ENCODE data around the gene KAZN. TPM values are rescaled to one million over a fixed set of nuclear protein-coding genes. Genes with fewer than 3 reads are reported as not detected.

The KAZN gene
- polyA plus RNA-seq, 2 donors, result 29.3 to 32.0 TPM

DNA sequence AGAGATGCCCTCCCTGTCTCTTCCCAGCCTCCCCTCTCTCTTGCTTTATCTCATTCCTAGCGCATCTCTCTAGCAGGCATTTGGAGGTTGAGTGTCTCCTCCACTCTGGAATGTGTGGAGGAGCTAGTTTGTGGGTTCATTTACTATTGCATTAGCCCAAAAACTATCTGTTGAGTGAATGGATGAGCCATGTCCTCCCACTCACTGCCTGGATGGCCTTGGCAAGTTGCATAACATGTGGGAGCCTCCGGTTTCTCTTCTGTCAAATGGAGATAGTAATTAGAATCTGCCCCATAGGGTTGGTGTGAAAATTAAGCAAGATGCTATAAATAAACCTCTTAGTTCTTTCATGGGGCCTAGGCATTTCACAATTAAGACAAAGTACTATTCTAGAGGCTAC, 181.8 kb downstream of the KAZN start:
- Histone ChIP-seq H3K4me1 (ENCODE audit: control insufficient read depth in 2 of 2, insufficient read depth in 2 of 2, low read length in 1 of 2) (no peaks in the 10 kb centered on the region), H3K9me3 (ENCODE audit: control insufficient read depth in 2 of 2, insufficient read depth in 1 of 2, low read depth in 1 of 2, low read length in 1 of 2) (no peaks in the 10 kb centered on the region), H3K36me3 (ENCODE audit: control insufficient read depth in 2 of 2, insufficient read depth in 2 of 2, low read length in 1 of 2) (no peaks in the 10 kb centered on the region), H3K27me3 (ENCODE audit: control insufficient read depth in 1 of 2, insufficient read depth in 2 of 2, low read length in 2 of 2) (no peaks in the 10 kb centered on the region), H3K27ac (ENCODE audit: low read depth in 2 of 2, low read length in 1 of 2) (no peak overlapping the region), H3K4me3 (ENCODE audit: low read depth in 1 of 2, low read length in 2 of 2) (no peak overlapping the region)
- 72 to 79% methylated on average over 2 of the region's 2 CpGs for WGBS, 2 donors

DNA sequence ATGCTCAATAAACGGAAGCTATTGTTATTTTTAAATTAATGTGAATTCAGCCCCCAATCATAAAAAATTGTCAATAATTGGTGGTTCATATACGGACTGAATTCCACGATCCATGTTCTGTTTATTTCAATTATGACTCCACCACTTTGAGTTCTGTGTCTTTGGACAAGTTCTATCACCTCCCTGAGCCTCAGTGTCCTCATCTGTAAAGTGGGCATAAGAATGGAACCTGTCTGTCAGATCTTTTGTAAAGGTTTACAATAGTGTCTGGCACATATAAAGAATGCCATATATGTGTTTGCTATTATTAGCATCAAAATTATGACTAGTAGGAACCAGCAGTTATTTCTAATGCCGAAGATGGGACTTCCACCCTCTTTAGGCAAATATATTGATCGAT, 183.3 kb downstream of the KAZN start:
- Histone ChIP-seq H3K27me3 (ENCODE audit: control insufficient read depth in 1 of 2, insufficient read depth in 2 of 2, low read length in 2 of 2) (no peaks in the 10 kb centered on the region), H3K36me3 (ENCODE audit: control insufficient read depth in 2 of 2, insufficient read depth in 2 of 2, low read length in 1 of 2) (peaks cover 0 to 3% of the 10 kb centered on the region in 2 donors), H3K9me3 (ENCODE audit: control insufficient read depth in 2 of 2, insufficient read depth in 1 of 2, low read depth in 1 of 2, low read length in 1 of 2) (no peaks in the 10 kb centered on the region), H3K4me1 (ENCODE audit: control insufficient read depth in 2 of 2, insufficient read depth in 2 of 2, low read length in 1 of 2) (no peaks in the 10 kb centered on the region), H3K27ac (ENCODE audit: low read depth in 2 of 2, low read length in 1 of 2) (no peak overlapping the region), H3K4me3 (ENCODE audit: low read depth in 1 of 2, low read length in 2 of 2) (no peak overlapping the region)
- 90% methylated on average over 5 of the region's 5 CpGs for WGBS, 2 donors

DNA sequence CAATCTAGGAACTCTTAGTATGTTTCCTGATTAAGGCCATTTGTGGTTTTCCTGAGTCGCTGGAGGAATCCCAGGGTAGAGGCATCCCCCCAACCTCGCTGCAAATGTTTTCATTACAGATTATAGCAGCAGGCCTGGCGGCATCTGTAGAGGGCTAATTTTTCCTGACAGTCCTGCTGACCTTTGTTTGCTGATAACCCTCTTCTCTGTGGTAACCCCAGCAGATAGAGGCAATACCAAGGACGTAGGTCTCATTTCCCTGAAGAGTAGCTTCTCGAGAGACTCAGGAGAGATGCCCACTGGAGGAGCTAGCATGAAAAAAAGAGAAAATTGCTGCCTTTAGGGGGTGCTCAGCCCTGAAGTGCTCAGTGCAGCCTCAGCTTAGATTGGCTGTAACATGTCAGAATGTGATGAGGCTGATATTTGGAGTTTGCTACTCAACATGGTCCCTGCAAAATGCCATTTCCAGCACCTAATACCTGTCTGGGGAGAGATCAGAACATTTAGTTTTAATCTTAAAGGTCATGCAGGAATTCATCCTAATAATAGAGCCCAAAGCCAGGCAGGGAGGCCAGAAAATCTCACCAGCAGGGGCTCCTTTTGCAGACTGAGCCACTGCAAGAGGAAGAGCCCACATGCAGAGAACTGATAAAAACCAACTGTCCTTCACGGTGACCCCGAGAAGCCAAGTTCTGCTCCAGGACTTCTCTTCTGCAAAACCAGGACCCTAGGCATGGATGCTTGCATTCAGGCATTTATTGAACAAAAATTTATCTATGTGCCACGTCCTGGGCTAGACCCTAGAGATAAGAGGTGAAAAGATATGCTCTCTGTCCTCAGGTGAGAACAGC, 184.5 kb downstream of the KAZN start:
- Histone ChIP-seq H3K27me3 (ENCODE audit: control insufficient read depth in 1 of 2, insufficient read depth in 2 of 2, low read length in 2 of 2) (no peaks in the 10 kb centered on the region), H3K4me3 (ENCODE audit: low read depth in 1 of 2, low read length in 2 of 2) (no peak overlapping the region), H3K36me3 (ENCODE audit: control insufficient read depth in 2 of 2, insufficient read depth in 2 of 2, low read length in 1 of 2) (peaks cover 0 to 3% of the 10 kb centered on the region in 2 donors), H3K4me1 (ENCODE audit: control insufficient read depth in 2 of 2, insufficient read depth in 2 of 2, low read length in 1 of 2) (peaks cover 4 to 5% of the 10 kb centered on the region in 2 donors), H3K27ac (ENCODE audit: low read depth in 2 of 2, low read length in 1 of 2) (no peak overlapping the region), H3K9me3 (ENCODE audit: control insufficient read depth in 2 of 2, insufficient read depth in 1 of 2, low read depth in 1 of 2, low read length in 1 of 2) (no peaks in the 10 kb centered on the region)
- 70 to 80% methylated on average over 8 of the region's 8 CpGs for WGBS, 2 donors

DNA sequence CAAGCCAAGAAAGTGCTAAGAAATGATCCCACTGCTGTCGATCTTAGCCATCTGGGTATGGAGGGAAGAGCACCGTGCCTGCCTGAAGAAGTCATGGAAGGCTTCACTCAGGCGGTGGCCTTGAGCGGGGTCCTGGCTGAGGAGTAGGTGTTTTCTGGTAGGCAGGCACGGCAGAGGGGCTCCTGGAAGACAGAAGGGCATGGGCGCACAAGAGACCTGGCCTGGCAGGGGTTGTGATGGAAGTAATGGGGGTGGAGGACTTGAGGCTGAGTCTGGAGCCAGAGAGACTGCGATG, 185.1 kb downstream of the KAZN start:
- no peak overlapping the region for H3K27ac ChIP-seq (ENCODE audit: low read depth in 2 of 2, low read length in 1 of 2)
- no peaks in the 10 kb centered on the region for H3K9me3 ChIP-seq (ENCODE audit: control insufficient read depth in 2 of 2, insufficient read depth in 1 of 2, low read depth in 1 of 2, low read length in 1 of 2)
- no peak overlapping the region for H3K4me3 ChIP-seq (ENCODE audit: low read depth in 1 of 2, low read length in 2 of 2)

DNA sequence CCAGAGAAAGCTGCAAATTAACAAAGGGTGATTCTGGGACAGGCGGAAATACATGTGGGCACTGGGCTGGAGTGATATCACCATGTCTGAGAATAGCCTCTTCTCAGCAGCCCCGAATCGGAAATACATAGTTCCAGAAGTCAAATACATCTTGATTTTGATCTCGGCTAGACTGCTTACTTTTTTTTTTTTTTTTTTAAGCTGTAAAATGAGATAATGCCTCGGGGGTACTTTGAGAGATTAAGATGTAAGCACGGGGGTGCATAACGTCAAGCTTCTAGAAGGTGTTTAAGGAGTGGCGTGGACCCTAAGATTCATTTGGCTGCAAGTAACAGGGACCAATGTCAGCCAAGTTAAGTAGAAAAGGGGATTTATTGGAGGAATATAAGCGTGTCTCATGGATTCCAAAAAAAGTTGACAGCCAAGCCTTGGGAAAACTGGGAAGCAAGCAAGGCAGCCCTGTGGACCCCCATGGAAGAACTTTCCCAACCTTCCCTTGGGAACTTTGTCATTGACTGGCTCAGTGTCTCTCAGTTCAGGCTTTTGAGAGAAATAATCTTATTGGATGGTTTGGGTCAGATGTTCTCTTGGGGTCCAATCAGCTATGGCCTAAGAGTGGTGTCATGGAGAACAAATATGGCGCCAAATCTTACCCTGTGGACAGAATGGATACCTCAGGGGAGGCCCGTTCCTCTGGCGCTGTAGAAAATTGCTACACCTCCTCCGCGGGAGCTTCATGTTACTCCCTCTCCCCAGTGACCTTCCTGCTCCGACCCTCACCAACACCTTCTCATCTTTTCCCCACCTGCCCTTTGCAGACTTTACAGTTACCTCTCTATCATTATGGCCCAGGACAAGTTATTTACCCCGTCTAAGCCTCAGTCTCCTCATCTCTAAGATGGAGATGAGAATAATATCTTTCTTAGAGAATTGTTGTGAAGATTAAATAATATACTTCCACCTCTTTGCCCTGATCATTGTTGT, 186.6 kb downstream of the KAZN start:
- Histone ChIP-seq H3K4me3 (ENCODE audit: low read depth in 1 of 2, low read length in 2 of 2) (no peak overlapping the region), H3K27me3 (ENCODE audit: control insufficient read depth in 1 of 2, insufficient read depth in 2 of 2, low read length in 2 of 2) (no peaks in the 10 kb centered on the region), H3K36me3 (ENCODE audit: control insufficient read depth in 2 of 2, insufficient read depth in 2 of 2, low read length in 1 of 2) (peaks cover 0 to 3% of the 10 kb centered on the region in 2 donors), H3K4me1 (ENCODE audit: control insufficient read depth in 2 of 2, insufficient read depth in 2 of 2, low read length in 1 of 2) (peaks cover 5% of the 10 kb centered on the region in 2 donors), H3K9me3 (ENCODE audit: control insufficient read depth in 2 of 2, insufficient read depth in 1 of 2, low read depth in 1 of 2, low read length in 1 of 2) (no peaks in the 10 kb centered on the region), H3K27ac (ENCODE audit: low read depth in 2 of 2, low read length in 1 of 2) (no peak overlapping the region)
- 88 to 89% methylated on average over 16 of the region's 16 CpGs for WGBS, 2 donors

More for the DNA sequence above, 185.1 kb downstream of the KAZN start:
- Histone ChIP-seq H3K4me1 (ENCODE audit: control insufficient read depth in 2 of 2, insufficient read depth in 2 of 2, low read length in 1 of 2) (peaks cover 5% of the 10 kb centered on the region in 2 donors), H3K36me3 (ENCODE audit: control insufficient read depth in 2 of 2, insufficient read depth in 2 of 2, low read length in 1 of 2) (peaks cover 0 to 3% of the 10 kb centered on the region in 2 donors), H3K27me3 (ENCODE audit: control insufficient read depth in 1 of 2, insufficient read depth in 2 of 2, low read length in 2 of 2) (no peaks in the 10 kb centered on the region)
- 93 to 94% methylated on average over 7 of the region's 7 CpGs for WGBS, 2 donors

DNA sequence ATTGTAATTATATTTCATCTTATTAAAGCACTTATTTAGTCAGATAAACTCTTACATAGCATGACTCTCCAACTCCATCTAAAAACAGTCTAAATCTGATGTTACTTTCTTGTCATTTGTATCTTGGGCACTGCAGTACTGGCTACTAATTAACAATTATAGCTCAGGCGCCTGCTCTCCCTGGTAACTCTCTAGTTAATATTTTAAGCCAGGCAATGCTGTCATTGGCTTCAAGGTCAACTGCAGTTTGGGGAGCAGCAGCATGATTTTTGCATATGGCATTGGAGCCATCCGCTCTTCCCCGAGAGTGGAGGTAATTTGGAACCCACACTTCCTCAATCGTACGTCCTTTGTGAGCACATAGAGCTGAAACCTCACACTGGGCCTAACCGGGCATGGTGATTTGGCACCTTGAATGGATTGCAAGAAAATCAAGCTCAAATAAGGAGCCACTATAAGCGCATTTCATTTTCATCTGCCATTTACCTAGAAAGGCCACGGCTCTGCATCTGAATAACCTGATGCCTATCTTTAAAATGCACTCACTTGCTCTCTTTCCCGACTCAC, 187.7 kb downstream of the KAZN start:
- H3K36me3 ChIP-seq (ENCODE audit: control insufficient read depth in 2 of 2, insufficient read depth in 2 of 2, low read length in 1 of 2), result peaks cover 0 to 3% of the 10 kb centered on the region in 2 donors
- 80 to 89% methylated on average over 9 of the region's 9 CpGs for WGBS, 2 donors
- no peak overlapping the region for H3K27ac ChIP-seq (ENCODE audit: low read depth in 2 of 2, low read length in 1 of 2)

DNA sequence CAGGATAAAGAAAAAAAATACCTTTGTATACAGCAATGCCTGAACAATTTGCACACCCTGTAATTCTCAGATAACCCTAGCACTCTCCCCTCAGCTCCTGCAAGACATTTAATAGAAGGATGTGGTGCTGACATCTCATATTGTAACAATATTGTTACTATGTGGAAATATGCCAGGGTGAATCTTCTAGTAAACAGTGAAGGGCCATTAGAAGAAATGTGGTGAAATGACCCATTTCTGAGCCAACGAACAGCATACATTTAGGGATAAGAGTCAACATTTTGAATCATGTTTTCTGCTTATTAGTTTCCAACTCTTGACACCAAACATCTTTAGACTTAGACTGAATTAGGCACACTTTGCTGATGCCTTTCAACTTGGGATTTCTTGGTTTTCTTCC, 188.2 kb downstream of the KAZN start:
- Histone ChIP-seq H3K9me3 (ENCODE audit: control insufficient read depth in 2 of 2, insufficient read depth in 1 of 2, low read depth in 1 of 2, low read length in 1 of 2) (no peaks in the 10 kb centered on the region), H3K27ac (ENCODE audit: low read depth in 2 of 2, low read length in 1 of 2) (no peak overlapping the region), H3K4me1 (ENCODE audit: control insufficient read depth in 2 of 2, insufficient read depth in 2 of 2, low read length in 1 of 2) (peaks cover 5% of the 10 kb centered on the region in 2 donors), H3K36me3 (ENCODE audit: control insufficient read depth in 2 of 2, insufficient read depth in 2 of 2, low read length in 1 of 2) (peaks cover 0 to 3% of the 10 kb centered on the region in 2 donors), H3K27me3 (ENCODE audit: control insufficient read depth in 1 of 2, insufficient read depth in 2 of 2, low read length in 2 of 2) (no peaks in the 10 kb centered on the region), H3K4me3 (ENCODE audit: low read depth in 1 of 2, low read length in 2 of 2) (no peak overlapping the region)
- 73 to 86% methylated on average over 1 of the region's 1 CpG for WGBS, 2 donors

More for the DNA sequence above, 187.7 kb downstream of the KAZN start:
- Histone ChIP-seq H3K4me3 (ENCODE audit: low read depth in 1 of 2, low read length in 2 of 2) (no peak overlapping the region), H3K9me3 (ENCODE audit: control insufficient read depth in 2 of 2, insufficient read depth in 1 of 2, low read depth in 1 of 2, low read length in 1 of 2) (no peaks in the 10 kb centered on the region), H3K27me3 (ENCODE audit: control insufficient read depth in 1 of 2, insufficient read depth in 2 of 2, low read length in 2 of 2) (no peaks in the 10 kb centered on the region), H3K4me1 (ENCODE audit: control insufficient read depth in 2 of 2, insufficient read depth in 2 of 2, low read length in 1 of 2) (peaks cover 5% of the 10 kb centered on the region in 2 donors)

DNA sequence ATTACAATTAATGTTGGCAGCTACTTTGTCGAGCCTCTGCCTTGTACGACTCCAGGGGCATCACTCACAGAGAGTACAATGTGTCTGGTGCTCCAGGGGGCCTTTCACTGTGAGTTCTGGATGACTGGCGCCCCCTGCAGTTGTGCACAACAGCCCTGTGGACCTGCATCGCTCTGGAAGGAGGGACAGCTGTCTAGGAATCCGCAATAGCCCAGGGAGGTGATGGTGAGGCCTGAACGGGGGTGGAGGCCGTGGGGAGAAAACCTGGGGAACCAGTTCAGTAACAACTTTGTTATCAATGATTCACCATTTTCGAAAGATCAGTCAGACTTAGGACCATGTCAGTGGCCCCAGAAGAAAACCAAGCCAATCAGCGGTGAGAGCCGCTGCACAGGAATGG, 189.1 kb downstream of the KAZN start:
- H3K4me1 ChIP-seq (ENCODE audit: control insufficient read depth in 2 of 2, insufficient read depth in 2 of 2, low read length in 1 of 2), result peaks cover 5% of the 10 kb centered on the region in 2 donors
- no peaks in the 10 kb centered on the region for H3K9me3 ChIP-seq (ENCODE audit: control insufficient read depth in 2 of 2, insufficient read depth in 1 of 2, low read depth in 1 of 2, low read length in 1 of 2)
- H3K4me3 ChIP-seq (ENCODE audit: low read depth in 1 of 2, low read length in 2 of 2), result no peak overlapping the region
- peaks cover 0 to 3% of the 10 kb centered on the region in 2 donors for H3K36me3 ChIP-seq (ENCODE audit: control insufficient read depth in 2 of 2, insufficient read depth in 2 of 2, low read length in 1 of 2)
- no peaks in the 10 kb centered on the region for H3K27me3 ChIP-seq (ENCODE audit: control insufficient read depth in 1 of 2, insufficient read depth in 2 of 2, low read length in 2 of 2)
- H3K27ac ChIP-seq (ENCODE audit: low read depth in 2 of 2, low read length in 1 of 2), result no peak overlapping the region
- WGBS, 2 donors, result 58 to 59% methylated on average over 10 of the region's 10 CpGs

DNA sequence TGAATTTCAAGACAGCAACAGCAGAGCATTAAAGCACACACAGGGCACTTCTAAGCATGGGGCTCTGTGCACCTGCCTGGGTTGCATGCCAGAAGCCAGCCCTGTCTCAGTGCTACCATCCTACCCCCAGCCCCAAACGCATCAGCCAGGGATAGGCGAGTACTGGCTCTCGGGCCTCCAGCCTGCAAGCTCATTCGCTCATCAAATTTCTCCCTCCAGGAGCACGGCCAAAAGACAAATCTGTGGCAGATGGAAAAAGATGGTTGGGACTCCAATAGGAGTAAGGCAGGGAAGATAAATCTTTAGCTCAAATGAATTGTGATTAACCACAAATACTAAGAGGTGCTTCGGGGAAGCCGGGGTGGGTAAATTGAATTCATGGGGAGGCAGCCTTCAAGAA, 189.6 kb downstream of the KAZN start:
- Histone ChIP-seq H3K4me1 (ENCODE audit: control insufficient read depth in 2 of 2, insufficient read depth in 2 of 2, low read length in 1 of 2) (peaks cover 5% of the 10 kb centered on the region in 2 donors), H3K27me3 (ENCODE audit: control insufficient read depth in 1 of 2, insufficient read depth in 2 of 2, low read length in 2 of 2) (no peaks in the 10 kb centered on the region), H3K9me3 (ENCODE audit: control insufficient read depth in 2 of 2, insufficient read depth in 1 of 2, low read depth in 1 of 2, low read length in 1 of 2) (no peaks in the 10 kb centered on the region), H3K27ac (ENCODE audit: low read depth in 2 of 2, low read length in 1 of 2) (no peak overlapping the region), H3K4me3 (ENCODE audit: low read depth in 1 of 2, low read length in 2 of 2) (no peak overlapping the region), H3K36me3 (ENCODE audit: control insufficient read depth in 2 of 2, insufficient read depth in 2 of 2, low read length in 1 of 2) (peaks cover 0 to 3% of the 10 kb centered on the region in 2 donors)
- WGBS, 2 donors, result 68 to 73% methylated on average over 7 of the region's 7 CpGs
